Choroid plexus epithelial cell (primary cell): ENCODE data around the gene SULT1C3.

Source experiments
- DNase-seq: peaks from one replicate; pipeline ENCODE4 v3.0.0-alpha.2; 2010; ENCODE audit warnings: low read depth
- H3K4me3 ChIP-seq: 2 replicates; pipeline ENCODE4 v1.5.1; 2011; ENCODE audit warnings: low read depth, mild to moderate bottlenecking, control low read depth, low read length, moderate library complexity
- CTCF ChIP-seq: conservative IDR thresholded peaks from 2 replicates; pipeline ENCODE4 v1.5.1; 2011; ENCODE audit warnings: low read depth, mild to moderate bottlenecking, control low read depth, inconsistent platforms, low read length, moderate library complexity

Gene SULT1C3

GRCh38 chr2:108239786-108240185, at the start of gene SULT1C3:
SULT1C3 (plus strand) TSS chr2:108239968; CDS start chr2:108247195, 7,227 bp downstream.
- no peak within 1 kb of the TSS for H3K4me3 ChIP-seq
- DNase-seq = no peak
- TF ChIP-seq CTCF = no peak

- TF ChIP-seq CTCF = no peak
- DNase-seq = peak; percentile 71
- no peak overlapping the region for H3K4me3 ChIP-seq
Observed at GRCh38 chr2:108193251-108193650, 46.5 kb upstream of the SULT1C3 start.

- no peak overlapping the region for H3K4me3 ChIP-seq
- peak; percentile 47 for DNase-seq
- TF ChIP-seq CTCF = peak; percentile 52
Observed at GRCh38 chr2:108194409-108195132, 45.2 kb upstream of the SULT1C3 start.

DNA sequence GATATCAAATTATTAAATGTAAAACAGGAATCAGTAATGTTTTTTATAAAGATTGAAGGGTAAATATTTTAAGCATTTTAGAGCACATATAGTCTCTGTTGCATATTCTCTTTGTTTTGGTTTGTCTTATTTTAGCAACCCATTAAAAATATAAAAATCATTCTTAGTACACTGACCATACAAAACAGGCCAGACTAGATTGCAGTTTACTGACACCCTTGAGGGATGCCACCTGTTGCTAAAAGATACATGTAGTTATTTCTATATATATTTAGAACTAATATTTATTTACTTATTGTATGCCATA, 44.7 kb upstream of the SULT1C3 start:
- TF ChIP-seq CTCF = no peak
- no peak overlapping the region for H3K4me3 ChIP-seq
- no peak for DNase-seq

DNA sequence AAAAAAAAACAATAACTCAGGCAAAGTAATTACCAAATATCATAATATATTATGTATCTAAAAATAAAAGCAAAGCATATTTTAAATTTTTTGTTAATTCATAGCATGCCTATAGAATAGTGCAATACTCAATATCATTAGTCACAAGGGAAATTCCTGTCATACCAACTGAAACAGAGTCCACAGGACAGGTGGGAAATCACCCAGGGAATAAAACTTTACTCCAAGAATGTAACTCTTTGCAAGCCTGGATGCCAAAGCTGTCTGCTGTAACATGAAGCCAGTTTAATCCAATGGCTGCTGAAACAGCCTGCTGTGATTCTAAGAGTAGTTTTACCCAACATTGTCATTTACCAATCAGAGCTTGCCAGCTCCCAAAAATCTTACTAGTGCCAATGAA, 40.0 kb upstream of the SULT1C3 start:
- H3K4me3 ChIP-seq = no peak overlapping the region
- no peak for TF ChIP-seq CTCF
- DNase-seq = peak; percentile 72

GRCh38 chr2:108200569-108200968, 39.2 kb upstream of the SULT1C3 start:
- no peak for TF ChIP-seq CTCF
- no peak for DNase-seq
- H3K4me3 ChIP-seq = no peak overlapping the region

DNA sequence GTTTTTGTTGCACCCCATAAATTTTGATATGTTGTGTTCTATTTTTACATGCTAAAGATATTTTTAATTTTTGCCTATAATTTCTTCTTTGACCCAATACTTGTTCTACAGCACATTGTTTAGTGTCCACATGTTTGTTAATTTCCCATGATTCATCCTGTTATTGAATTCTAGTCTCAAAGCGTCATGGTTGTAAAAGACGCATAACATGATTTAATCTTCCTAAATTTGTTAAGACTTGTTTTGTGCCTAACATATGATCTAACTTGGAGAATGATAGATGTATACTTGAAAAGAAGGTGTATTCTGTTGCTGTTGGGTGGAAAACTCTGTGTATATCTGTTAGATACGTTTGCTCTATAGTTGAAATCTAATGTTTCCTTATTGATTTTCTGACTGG, 27.1 kb upstream of the SULT1C3 start:
- DNase-seq = no peak
- H3K4me3 ChIP-seq = no peak overlapping the region
- no peak for TF ChIP-seq CTCF
